Keratinocyte (primary cell): ENCODE measurements around the gene COX7C. TPM values are rescaled to one million over a fixed set of nuclear protein-coding genes. Genes with fewer than 3 reads are reported as not detected.

Experiments
- DNase-seq: peaks from one replicate; pipeline ENCODE4 v3.0.0-alpha.2; 2011; ENCODE audit warnings: low read depth, missing footprints, low spot score
- FAIRE-seq: peaks from 2 replicates; lab custom pipeline; 2011; peaks lifted over from hg19 to GRCh38; lab: Jason Lieb, UNC
- H2AFZ ChIP-seq: 2 replicates; pipeline ENCODE4 v1.6.0; 2012; ENCODE audit warnings: low read length, control low read depth, inconsistent platforms; ENCODE audit not compliant: control insufficient read depth
- H3K27ac ChIP-seq: 2 replicates; pipeline ENCODE4 v1.5.1; 2011; ENCODE audit warnings: low read length; ENCODE audit not compliant: control insufficient read depth, insufficient read depth
- H3K27me3 ChIP-seq: 3 replicates; pipeline ENCODE4 v1.6.0; 2011; ENCODE audit warnings: low read length; ENCODE audit not compliant: control insufficient read depth, insufficient read depth; ENCODE audit errors: extremely low read depth
- H3K36me3 ChIP-seq, 2 experiments: 2 replicates in 1 of 2; 3 replicates in 1 of 2; pipeline ENCODE4 v1.5.1; 2011; ENCODE audit warnings: low read length in 2 of 2, mild to moderate bottlenecking in 1 of 2; ENCODE audit not compliant: control insufficient read depth in 2 of 2, insufficient read depth in 2 of 2; ENCODE audit errors: extremely low read depth in 1 of 2
- H3K4me1 ChIP-seq: 3 replicates; pipeline ENCODE4 v1.5.1; 2011; ENCODE audit warnings: low read length; ENCODE audit not compliant: control insufficient read depth, insufficient read depth; ENCODE audit errors: extremely low read depth
- H3K4me2 ChIP-seq: 3 replicates; pipeline ENCODE4 v1.6.0; 2011; ENCODE audit warnings: low read depth, low read length; ENCODE audit not compliant: control insufficient read depth, insufficient read depth; ENCODE audit errors: extremely low read depth
- H3K4me3 ChIP-seq, 3 experiments: fragments of 200-600 bp in 1 of 3; sonication (generic) in 1 of 3; 2 replicates in 2 of 3; 3 replicates in 1 of 3; pipeline ENCODE4 v1.5.1; 2011 to 2016; ENCODE audit warnings: low read length in 3 of 3, mild to moderate bottlenecking in 3 of 3, control low read depth in 2 of 3, inconsistent platforms in 1 of 3, low read depth in 1 of 3, mixed read lengths in 1 of 3, mixed run types in 1 of 3, moderate library complexity in 1 of 3; ENCODE audit not compliant: control insufficient read depth in 2 of 3, insufficient read depth in 2 of 3; ENCODE audit errors: extremely low read depth in 1 of 3
- H3K79me2 ChIP-seq: 2 replicates; pipeline ENCODE4 v1.6.0; 2012; ENCODE audit warnings: low read length; ENCODE audit not compliant: control insufficient read depth, insufficient read depth
- H3K9ac ChIP-seq: 3 replicates; pipeline ENCODE4 v1.6.0; 2011; ENCODE audit warnings: low read length; ENCODE audit not compliant: control insufficient read depth, insufficient read depth; ENCODE audit errors: extremely low read depth
- H3K9me1 ChIP-seq: 3 replicates; pipeline ENCODE4 v1.6.0; 2011; ENCODE audit warnings: low read length; ENCODE audit not compliant: control insufficient read depth, insufficient read depth; ENCODE audit errors: extremely low read depth
- H3K9me3 ChIP-seq: 2 replicates; pipeline ENCODE4 v1.5.1; 2012; ENCODE audit warnings: low read depth, low read length; ENCODE audit not compliant: control insufficient read depth
- H4K20me1 ChIP-seq: 3 replicates; pipeline ENCODE4 v1.6.0; 2011; ENCODE audit warnings: low read length; ENCODE audit not compliant: control insufficient read depth, insufficient read depth; ENCODE audit errors: extremely low read depth
- CTCF ChIP-seq, 3 experiments: IDR thresholded peaks in 1 of 3; conservative IDR thresholded peaks in 1 of 3; optimal IDR thresholded peaks in 1 of 3; 2 replicates in 2 of 3; 3 replicates in 1 of 3; pipeline versions ENCODE3 to v1.5.1; 2011; ENCODE audit warnings: low read length in 3 of 3, mild to moderate bottlenecking in 3 of 3, moderate library complexity in 2 of 3, control low read depth in 1 of 3, inconsistent platforms in 1 of 3; ENCODE audit not compliant: insufficient read depth in 2 of 3; ENCODE audit errors: extremely low read depth in 1 of 3
- EZH2 ChIP-seq: IDR thresholded peaks from one replicate; pipeline ENCODE4 v1.6.1; 2012; ENCODE audit warnings: inconsistent platforms, mild to moderate bottlenecking, low read length, moderate library complexity
- dilution Hi-C: fragments of 300-500 bp; cut with MboI; formaldehyde crosslinking; loops from one replicate; pipeline ENCODE4 v1.7.0; 2020; ENCODE audit warnings: low sequenced_read_pairs; ENCODE audit not compliant: extremely low pct_ligation_motif_present
- polyA plus RNA-seq, 5 experiments: library from polyadenylated mRNA; depleted of rRNA in 3 of 5; stranded (reverse) in 3 of 5; stranded (forward) in 1 of 5; unstranded in 1 of 5; fragments of >200 nt; gene quantifications; 1 replicate in 1 of 5; 2 replicates in 3 of 5; 3 replicates in 1 of 5; pipeline versions ENCODE4 v1.2.1 to v1.2.3, GENCODE V29; 2011 to 2012; ENCODE audit warnings: missing spikeins in 2 of 5, low read depth in 1 of 5, low replicate concordance in 1 of 5

The COX7C gene
- polyA plus RNA-seq, 1 donor (not counting 4 experiments of a cell fraction or from before 2014, with no cell fraction given) = 764 TPM

GRCh38 chr5:86572825-86573517 lies 44.8 kb upstream of the COX7C start:
- Histone ChIP-seq H4K20me1 (no peaks in the 10 kb centered on the region), H3K36me3 (no peaks in the 10 kb centered on the region), H3K9me3 (no peaks in the 10 kb centered on the region), H3K9ac (no peak overlapping the region), H3K4me1 (no peaks in the 10 kb centered on the region), H3K9me1 (no peaks in the 10 kb centered on the region), H2AFZ (no peak overlapping the region), H3K27ac (no peak overlapping the region), H3K79me2 (no peaks in the 10 kb centered on the region), H3K4me2 (no peak overlapping the region), H3K4me3 (no peak overlapping the region), H3K27me3 (no peaks in the 10 kb centered on the region)
- FAIRE-seq (no peak), DNase-seq (no peak)
- TF ChIP-seq EZH2 (no peak), CTCF (optimal IDR thresholded peaks at IDR 0.05 in 1 of 3, IDR thresholded peaks at IDR 0.05 in 1 of 3, conservative IDR thresholded peaks at IDR 0.05 in 1 of 3; ENCODE audit: extremely low read depth in 1 of 3, insufficient read depth in 2 of 3, low read length in 3 of 3) (no peak)
- dilution Hi-C loops = no loop called here

- Histone ChIP-seq H3K9me1 (no peaks in the 10 kb centered on the region), H3K36me3 (no peaks in the 10 kb centered on the region), H3K4me3 (no peak overlapping the region), H4K20me1 (no peaks in the 10 kb centered on the region), H3K4me1 (no peaks in the 10 kb centered on the region), H3K27ac (no peak overlapping the region), H3K4me2 (no peak overlapping the region), H3K27me3 (no peaks in the 10 kb centered on the region), H3K9ac (no peak overlapping the region), H3K79me2 (no peaks in the 10 kb centered on the region), H3K9me3 (no peaks in the 10 kb centered on the region), H2AFZ (no peak overlapping the region)
- dilution Hi-C loops = no loop called here
- no peak for FAIRE-seq
- DNase-seq = no peak
- TF ChIP-seq EZH2 = no peak
- no peak for TF ChIP-seq CTCF (optimal IDR thresholded peaks at IDR 0.05 in 1 of 3, IDR thresholded peaks at IDR 0.05 in 1 of 3, conservative IDR thresholded peaks at IDR 0.05 in 1 of 3; ENCODE audit: extremely low read depth in 1 of 3, insufficient read depth in 2 of 3, low read length in 3 of 3)
These were observed 38.2 kb upstream of the COX7C start for GRCh38 chr5:86579502-86579901.
